Upper lobe of left lung (tissue), 6 donors: ENCODE results near the gene HSD11B2. TPM values are rescaled to one million over a fixed set of nuclear protein-coding genes. Genes with fewer than 3 reads are reported as not detected.
A peak's percentile ranks its signal among the peaks of the same experiment; 100 is the strongest.

ENCODE experiments used
- ATAC-seq, 2 donors: fragments of 200-7000 bp; cut with Tn5 transposase; one replicate each; pipeline ENCODE4 v1.9.1; 2022; ENCODE audit warnings: mild to moderate bottlenecking in 2 of 2, moderate library complexity in 2 of 2; ENCODE audit not compliant: low FRiP score in 2 of 2
- DNase-seq, 2 donors: peaks; one replicate each; pipeline ENCODE4 v3.0.0-alpha.2; 2019 to 2020
- H3K27ac ChIP-seq, 4 donors: fragments of 200-600 bp; sonication (generic); one replicate each; pipeline ENCODE4 v1.5.1; 2016 to 2019
- H3K27me3 ChIP-seq, 4 donors: fragments of 200-600 bp; sonication (generic); one replicate each; pipeline ENCODE4 v1.5.1; 2017 to 2019
- H3K36me3 ChIP-seq, 4 donors: fragments of 200-600 bp; sonication (generic); one replicate each; pipeline ENCODE4 v1.5.1; 2016 to 2019
- H3K4me1 ChIP-seq, 4 donors: fragments of 200-600 bp; sonication (generic); one replicate each; pipeline ENCODE4 v1.5.1; 2018 to 2019
- H3K4me3 ChIP-seq, 4 donors: fragments of 200-600 bp; sonication (generic); one replicate each; pipeline ENCODE4 v1.5.1; 2017 to 2019; ENCODE audit warnings: mild to moderate bottlenecking in 2 of 4, moderate library complexity in 1 of 4
- H3K9me3 ChIP-seq, 4 donors: fragments of 200-600 bp; sonication (generic); one replicate each; pipeline ENCODE4 v1.5.1; 2018 to 2019
- EP300 ChIP-seq, 4 donors: sonication (generic); formaldehyde crosslinking; IDR thresholded peaks; one replicate each; pipeline ENCODE4 v1.5.1; 2017; ENCODE audit warnings: antibody characterized with exemption in 4 of 4, control low read depth in 2 of 4
- POLR2A ChIP-seq, 4 donors: fragments of 450-650 bp; IDR thresholded peaks; one replicate each; pipeline ENCODE4 v1.5.1; 2016 to 2017; ENCODE audit warnings: antibody characterized with exemption in 4 of 4, mild to moderate bottlenecking in 2 of 4
- POLR2AphosphoS5 ChIP-seq, 2 donors: sonication (generic); formaldehyde crosslinking; IDR thresholded peaks; one replicate each; pipeline ENCODE4 v1.5.1; 2017; ENCODE audit warnings: antibody characterized with exemption in 2 of 2
- WGBS, 2 donors: methylation state at CpG; one replicate each; pipeline ENCODE4 v1.1.5; 2017 to 2018; 5-methylcytosine and 5-hydroxymethylcytosine counted together
- total RNA-seq, 6 donors: library from RNA; depleted of rRNA in 4 of 6; stranded (reverse); fragments of >200 nt in 4 of 6; gene quantifications; one replicate each; pipeline versions ENCODE4 v1.1.0 to v1.2.1, GENCODE V29; 2016 to 2021
- TF ChIP-seq, protein P1 (sequence below), 6 experiments: fragments of 450-650 bp in 4 of 6; fragments of 200-600 bp in 2 of 6; sonication (generic) in 2 of 6; IDR thresholded peaks; one replicate each; pipeline ENCODE4 v1.5.1; 2016 to 2019; ENCODE audit warnings: antibody characterized with exemption in 6 of 6
- donor health status: DM: no; HTN: no; CAD: no; lungs with moderate emphysema.
- donor health status: DM: no; HTN: yes; CAD: no; lungs with severe emphysema.

HSD11B2 gene
- total RNA-seq, 6 donors from 2014 or later: 0.78 to 5.0 (median 1.6) TPM

DNA sequence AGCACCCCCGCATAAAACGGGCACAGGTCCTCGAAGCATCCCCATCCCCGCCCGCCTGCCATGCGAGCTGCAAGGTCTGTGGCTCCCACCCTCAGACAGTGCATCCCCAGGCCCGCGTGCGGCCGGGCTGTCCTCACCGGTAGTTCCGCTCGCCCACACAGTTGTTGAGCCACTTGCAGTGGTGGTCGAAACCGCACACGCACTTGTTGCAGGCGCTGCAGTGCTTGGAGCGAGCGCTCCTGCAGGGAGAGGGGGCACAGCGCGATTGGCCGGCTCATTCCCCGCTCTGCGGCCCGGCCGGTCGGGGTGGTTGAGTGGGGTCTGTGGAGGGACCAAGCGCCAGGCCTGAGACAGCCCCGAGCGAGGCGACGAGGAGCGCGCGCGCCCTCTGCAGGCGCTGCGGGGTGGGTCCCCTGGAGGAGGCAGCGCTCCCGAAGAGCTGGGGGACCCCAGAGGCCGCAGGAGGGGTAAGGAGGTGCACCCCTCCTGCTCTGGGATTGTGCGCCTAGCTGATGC, 31.6 kb upstream of the HSD11B2 start:
- peak; percentile 54 to 58 for ATAC-seq
- H3K36me3 ChIP-seq: no peaks in the 10 kb centered on the region
- peak; percentile 59 to 95 for DNase-seq
- H3K27ac ChIP-seq: no peak overlapping the region
- no peaks in the 10 kb centered on the region for H3K9me3 ChIP-seq
- peaks cover 35 to 61% (median 42%) of the 10 kb centered on the region in 4 donors for H3K4me1 ChIP-seq
- no peak for TF ChIP-seq EP300 (IDR thresholded peaks at IDR 0.05)
- no peak for TF ChIP-seq POLR2A (IDR thresholded peaks at IDR 0.05)
- TF ChIP-seq, protein P1, sequence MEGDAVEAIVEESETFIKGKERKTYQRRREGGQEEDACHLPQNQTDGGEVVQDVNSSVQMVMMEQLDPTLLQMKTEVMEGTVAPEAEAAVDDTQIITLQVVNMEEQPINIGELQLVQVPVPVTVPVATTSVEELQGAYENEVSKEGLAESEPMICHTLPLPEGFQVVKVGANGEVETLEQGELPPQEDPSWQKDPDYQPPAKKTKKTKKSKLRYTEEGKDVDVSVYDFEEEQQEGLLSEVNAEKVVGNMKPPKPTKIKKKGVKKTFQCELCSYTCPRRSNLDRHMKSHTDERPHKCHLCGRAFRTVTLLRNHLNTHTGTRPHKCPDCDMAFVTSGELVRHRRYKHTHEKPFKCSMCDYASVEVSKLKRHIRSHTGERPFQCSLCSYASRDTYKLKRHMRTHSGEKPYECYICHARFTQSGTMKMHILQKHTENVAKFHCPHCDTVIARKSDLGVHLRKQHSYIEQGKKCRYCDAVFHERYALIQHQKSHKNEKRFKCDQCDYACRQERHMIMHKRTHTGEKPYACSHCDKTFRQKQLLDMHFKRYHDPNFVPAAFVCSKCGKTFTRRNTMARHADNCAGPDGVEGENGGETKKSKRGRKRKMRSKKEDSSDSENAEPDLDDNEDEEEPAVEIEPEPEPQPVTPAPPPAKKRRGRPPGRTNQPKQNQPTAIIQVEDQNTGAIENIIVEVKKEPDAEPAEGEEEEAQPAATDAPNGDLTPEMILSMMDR (IDR thresholded peaks at IDR 0.05): peak; percentile 74 to 91 (median 84)
- TF ChIP-seq POLR2AphosphoS5 (IDR thresholded peaks at IDR 0.05): no peak
- WGBS, 2 donors: 39 to 88% methylated on average over 11 to 36 of the region's 42 CpGs
- no peak overlapping the region for H3K4me3 ChIP-seq
- H3K27me3 ChIP-seq: peaks cover 0 to 3% (median 0%) of the 10 kb centered on the region in 4 donors

DNA sequence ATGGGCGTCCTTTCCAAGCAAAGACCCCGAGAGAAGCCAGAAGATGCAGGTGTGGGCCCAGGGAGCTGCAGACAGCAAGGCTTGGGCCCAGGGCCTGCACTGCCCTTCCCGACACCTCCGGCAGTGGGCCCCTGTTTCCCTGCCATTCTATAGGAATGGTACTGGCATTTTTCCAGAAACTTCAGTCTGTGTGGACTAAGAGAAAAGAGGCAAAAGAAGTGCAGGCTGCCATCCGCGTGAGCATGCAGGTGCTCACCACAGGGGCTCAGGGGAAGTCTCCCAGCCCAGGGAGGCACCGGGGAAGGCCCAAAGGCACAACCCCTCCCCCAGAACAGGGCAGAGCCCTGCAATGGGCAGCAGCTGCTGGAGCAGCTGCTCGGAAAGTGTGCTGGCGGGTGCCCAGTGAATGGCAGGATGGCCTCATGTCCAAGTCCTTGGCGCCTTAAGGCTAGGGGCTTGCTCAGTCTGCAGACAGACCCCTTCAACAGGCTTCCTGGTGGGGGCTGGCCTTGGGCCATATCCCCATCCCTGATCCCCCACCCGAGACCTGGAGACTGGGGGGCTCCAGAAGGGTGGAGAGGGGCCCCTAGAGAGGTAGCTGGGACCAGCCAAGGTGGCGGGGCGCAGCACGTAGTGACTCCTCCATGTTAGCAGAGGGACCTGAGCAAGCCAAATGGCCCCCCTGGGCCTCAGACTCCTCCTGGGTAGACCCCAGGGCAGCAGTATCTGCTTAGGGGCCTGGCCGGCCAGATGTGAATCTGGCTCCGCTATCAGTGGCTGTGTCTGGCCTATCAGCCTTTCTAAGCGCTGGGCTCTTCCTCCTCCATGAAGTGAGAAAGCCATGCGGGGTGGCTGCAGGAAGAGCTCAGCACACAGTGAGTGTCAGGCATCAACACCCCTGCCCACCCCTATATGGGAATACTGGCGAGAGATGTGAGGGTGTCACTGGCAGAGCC, 30.9 kb upstream of the HSD11B2 start:
- Histone ChIP-seq H3K27ac (no peak overlapping the region), H3K9me3 (no peaks in the 10 kb centered on the region), H3K4me3 (no peak overlapping the region), H3K36me3 (no peaks in the 10 kb centered on the region), H3K27me3 (no peaks in the 10 kb centered on the region), H3K4me1 (peaks cover 36 to 59% (median 42%) of the 10 kb centered on the region in 4 donors)
- ATAC-seq: no peak
- peak in 1 of 2 donors; percentile 49 for DNase-seq
- WGBS, 2 donors: 74 to 84% methylated on average over 11 to 18 of the region's 19 CpGs
- no peak for TF ChIP-seq POLR2AphosphoS5 (IDR thresholded peaks at IDR 0.05)
- no peak for TF ChIP-seq EP300 (IDR thresholded peaks at IDR 0.05)
- TF ChIP-seq, protein P1 (IDR thresholded peaks at IDR 0.05): peak in 3 of 6 experiments; percentile 3 to 25 (median 13)

DNA sequence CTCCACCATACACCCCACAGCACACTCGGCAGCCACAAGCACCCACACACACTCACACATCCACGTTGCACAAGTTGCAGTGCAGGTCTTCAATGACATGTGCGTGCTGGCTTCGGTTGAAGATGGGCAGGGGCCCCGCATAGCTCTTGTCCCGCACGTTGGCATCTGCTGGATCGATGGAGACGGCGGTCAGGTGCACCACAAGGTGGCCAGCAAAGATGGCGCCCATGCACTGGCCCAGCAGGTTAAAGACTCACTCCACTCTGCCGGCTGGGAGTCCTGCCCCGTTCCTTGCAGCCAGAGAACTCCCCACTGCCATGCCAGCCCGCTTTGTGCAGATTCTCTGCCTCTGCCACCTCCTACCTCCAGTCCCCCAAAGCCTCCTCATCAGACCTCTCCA, 30.0 kb upstream of the HSD11B2 start:
- TF ChIP-seq, protein P1 (IDR thresholded peaks at IDR 0.05): no peak
- no peak for TF ChIP-seq POLR2AphosphoS5 (IDR thresholded peaks at IDR 0.05)
- no peak for TF ChIP-seq EP300 (IDR thresholded peaks at IDR 0.05)
- no peak for TF ChIP-seq POLR2A (IDR thresholded peaks at IDR 0.05)
- H3K27me3 ChIP-seq: no peaks in the 10 kb centered on the region
- 92 to 100% methylated on average over 3 to 14 of the region's 14 CpGs for WGBS, 2 donors
- no peaks in the 10 kb centered on the region for H3K9me3 ChIP-seq
- no peak overlapping the region for H3K27ac ChIP-seq
- H3K4me1 ChIP-seq: peaks cover 29 to 56% (median 35%) of the 10 kb centered on the region in 4 donors
- no peaks in the 10 kb centered on the region for H3K36me3 ChIP-seq
- no peak overlapping the region for H3K4me3 ChIP-seq
- DNase-seq: peak in 1 of 2 donors; percentile 52
- no peak for ATAC-seq

DNA sequence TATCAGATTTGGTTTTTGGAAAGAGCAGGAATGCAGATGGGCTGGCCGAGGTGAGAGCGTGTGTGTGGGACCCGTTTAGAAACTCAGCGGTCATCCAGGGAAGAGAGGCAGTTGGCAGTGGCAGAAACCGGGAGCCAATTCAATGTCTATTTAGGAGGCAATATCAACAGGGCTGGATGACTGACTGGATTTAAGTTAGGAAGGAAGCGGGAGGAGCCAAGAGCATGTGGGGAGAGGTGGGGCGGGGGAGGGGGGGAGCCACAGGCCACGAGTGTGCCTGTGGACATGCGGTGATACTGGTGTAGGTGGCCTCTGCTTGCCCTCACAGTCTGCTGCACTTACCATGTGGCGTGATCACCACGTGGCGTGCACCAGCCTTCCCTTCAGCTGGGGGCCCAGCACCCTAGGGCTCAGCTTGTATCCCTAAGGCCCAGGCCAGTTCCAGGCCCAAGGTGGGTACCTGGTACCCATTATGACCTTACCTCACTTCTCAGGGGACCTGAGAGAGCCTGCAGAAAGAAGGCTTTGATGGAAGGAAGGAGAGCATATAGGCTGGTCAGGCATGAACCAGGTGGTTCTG, 26.9 kb upstream of the HSD11B2 start:
- DNase-seq (peak in 1 of 2 donors; percentile 36), ATAC-seq (peak in 1 of 2 donors; percentile 4)
- no peak for TF ChIP-seq POLR2A (IDR thresholded peaks at IDR 0.05)
- Histone ChIP-seq H3K27ac (peak overlapping the region; percentile 66 to 77 (median 76)), H3K4me1 (peaks cover 17 to 31% (median 21%) of the 10 kb centered on the region in 4 donors), H3K36me3 (no peaks in the 10 kb centered on the region), H3K27me3 (no peaks in the 10 kb centered on the region), H3K4me3 (no peak overlapping the region), H3K9me3 (no peaks in the 10 kb centered on the region)
- 52 to 57% methylated on average over 10 to 12 of the region's 12 CpGs for WGBS, 2 donors

DNA sequence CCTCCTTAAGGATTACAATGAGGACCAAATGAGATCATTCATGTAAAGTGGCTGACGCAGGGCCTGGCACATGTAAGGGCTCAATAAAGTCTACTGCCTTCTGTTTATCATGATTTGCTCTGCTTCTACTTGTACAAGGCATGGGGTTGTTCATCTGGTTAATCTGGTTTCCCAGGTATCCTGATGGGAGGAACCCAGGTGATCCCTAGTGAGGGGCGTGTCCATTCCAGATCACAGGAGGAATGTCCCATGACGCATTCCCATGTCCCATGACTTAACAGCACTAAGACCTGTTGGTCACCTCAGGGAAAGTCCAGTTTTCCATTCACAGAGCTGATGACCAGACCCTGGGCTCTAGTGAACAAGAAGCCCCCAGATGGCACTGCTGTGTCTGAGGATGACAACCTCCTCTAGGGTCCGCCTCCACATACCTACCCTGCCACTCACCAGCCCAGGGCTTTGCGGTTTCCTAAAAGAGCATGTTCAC, 26.1 kb upstream of the HSD11B2 start:
- H3K27ac ChIP-seq: peak overlapping the region; percentile 58 to 84 (median 74)
- no peaks in the 10 kb centered on the region for H3K36me3 ChIP-seq
- WGBS, 2 donors: 69 to 80% methylated on average over 1 to 5 of the region's 5 CpGs
- ATAC-seq (peak; percentile 11 to 90), DNase-seq (peak in 1 of 2 donors; percentile 89)
- H3K4me1 ChIP-seq: peaks cover 10 to 24% (median 15%) of the 10 kb centered on the region in 4 donors
- TF ChIP-seq, protein P1 (IDR thresholded peaks at IDR 0.05): no peak
- peak in 3 of 4 donors; percentile 42 to 99 (median 64) for TF ChIP-seq EP300 (IDR thresholded peaks at IDR 0.05)
- peak; percentile 65 to 73 for TF ChIP-seq POLR2AphosphoS5 (IDR thresholded peaks at IDR 0.05)
- no peak for TF ChIP-seq POLR2A (IDR thresholded peaks at IDR 0.05)
- no peaks in the 10 kb centered on the region for H3K27me3 ChIP-seq
- H3K9me3 ChIP-seq: no peaks in the 10 kb centered on the region
- no peak overlapping the region for H3K4me3 ChIP-seq
